ENCODE data around the gene SYNJ2. TPM values are rescaled to one million over a fixed set of nuclear protein-coding genes. Genes with fewer than 3 reads are reported as not detected.

The SYNJ2 gene
- total and polyA plus RNA-seq, 2 donors (not counting 3 experiments of a cell fraction or from before 2014, with no cell fraction given), result 35.1 to 78.2 TPM

DNA sequence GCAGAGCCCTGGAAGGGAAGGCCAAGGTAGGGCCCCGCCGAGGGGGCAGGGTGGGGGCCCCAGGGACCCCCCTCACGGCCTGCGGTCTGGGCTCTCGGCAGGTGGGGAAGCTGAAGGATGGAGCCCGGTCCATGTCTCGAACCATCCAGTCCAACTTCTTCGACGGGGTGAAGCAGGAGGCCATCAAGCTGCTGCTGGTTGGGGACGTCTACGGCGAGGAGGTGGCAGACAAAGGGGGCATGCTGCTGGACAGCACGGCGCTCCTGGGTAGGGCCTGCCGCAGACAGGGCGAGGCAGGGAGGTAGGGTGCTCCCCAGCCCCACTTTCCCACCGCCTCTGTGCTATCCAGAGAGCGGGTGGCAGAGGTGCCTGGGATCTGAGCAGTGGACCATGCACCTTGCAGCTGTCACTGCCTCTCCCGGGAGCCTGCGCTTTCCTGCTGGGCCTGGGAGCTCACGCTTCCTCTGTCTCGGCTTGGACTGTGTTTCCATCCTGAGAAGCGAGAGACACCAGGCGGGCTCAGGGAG is 83.1 kb downstream of the SYNJ2 start:
- FAIRE-seq (no peak), DNase-seq (ENCODE audit: low read depth, low spot score) (no peak)
- no peaks in the 10 kb centered on the region for H3K9me1 ChIP-seq (replicated peaks; ENCODE audit: control insufficient read depth, extremely low read depth, insufficient read depth, low read length)
- no peak overlapping the region for H3K9ac ChIP-seq (replicated peaks; ENCODE audit: extremely low read depth, insufficient read depth, low read length)
- no peak overlapping the region for H2AFZ ChIP-seq (ENCODE audit: low read depth, low read length)
- no peak for TF ChIP-seq JUN (IDR thresholded peaks at IDR 0.05; ENCODE audit: borderline replicate concordance, insufficient read depth, insufficient read length, low read depth)
- TF ChIP-seq, protein P1, sequence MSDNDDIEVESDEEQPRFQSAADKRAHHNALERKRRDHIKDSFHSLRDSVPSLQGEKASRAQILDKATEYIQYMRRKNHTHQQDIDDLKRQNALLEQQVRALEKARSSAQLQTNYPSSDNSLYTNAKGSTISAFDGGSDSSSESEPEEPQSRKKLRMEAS (IDR thresholded peaks at IDR 0.05; ENCODE audit: insufficient read depth, insufficient read length), result no peak
- TF ChIP-seq POLR2AphosphoS5 (IDR thresholded peaks at IDR 0.05; ENCODE audit: insufficient read depth, low read depth, low read length), result no peak
- no peak for TF ChIP-seq CTCF (IDR thresholded peaks at IDR 0.05; ENCODE audit: extremely low read depth in 1 of 2, insufficient read depth in 1 of 2, low read depth in 1 of 2, low read length in 2 of 2)
- TF ChIP-seq POLR2A (IDR thresholded peaks at IDR 0.05; ENCODE audit: low read depth, low read length), result no peak
- no peak for TF ChIP-seq GATA2 (IDR thresholded peaks at IDR 0.05; ENCODE audit: insufficient read depth, insufficient read length, low read depth, low read length)
- no peak for TF ChIP-seq FOS (IDR thresholded peaks at IDR 0.05; ENCODE audit: borderline replicate concordance, insufficient read depth, low read length)
- TF ChIP-seq EZH2 (IDR thresholded peaks at IDR 0.05; ENCODE audit: borderline replicate concordance, low read depth, low read length, severe bottlenecking), result no peak
- no peak for TF ChIP-seq MYC (IDR thresholded peaks at IDR 0.05; ENCODE audit: low read depth, low read length)
- H3K36me3 ChIP-seq (ENCODE audit: control insufficient read depth in 2 of 2, extremely low read depth in 1 of 2, insufficient read depth in 2 of 2, low read length in 2 of 2), result peaks cover 4 to 35% of the 10 kb centered on the region in 2 experiments
- no TSS peak for BruUV-seq (replicated peaks)
- H3K27ac ChIP-seq (ENCODE audit: insufficient read depth, low read depth, low read length), result no peak overlapping the region
- no peaks in the 10 kb centered on the region for H4K20me1 ChIP-seq (replicated peaks; ENCODE audit: control insufficient read depth, extremely low read depth, insufficient read depth, low read length)
- POLR2A ChIA-PET, result no interaction called here
- dilution Hi-C loops (cut with MboI; ENCODE audit: extremely low pct_ligation_motif_present, low sequenced_read_pairs), result no loop called here
- CTCF ChIA-PET, result interaction anchor here (1.2 kb wide), 1 partner anchor 24 kb away, joined by 3 read pairs; no protein-coding TSS in a partner anchor
- peaks cover 48% of the 10 kb centered on the region for H3K4me1 ChIP-seq (ENCODE audit: control insufficient read depth, extremely low read depth, insufficient read depth, low read length)
- no peaks in the 10 kb centered on the region for H3K9me3 ChIP-seq (replicated peaks; ENCODE audit: control insufficient read depth, insufficient read depth, low read length)
- no peaks in the 10 kb centered on the region for H3K79me2 ChIP-seq (ENCODE audit: control insufficient read depth, insufficient read depth, low read length)
- H3K4me3 ChIP-seq (replicated peaks in 1 of 3; ENCODE audit: insufficient read depth in 1 of 3, low read depth in 1 of 3, low read length in 3 of 3), result no peak overlapping the region
- no peak overlapping the region for H3K4me2 ChIP-seq (ENCODE audit: insufficient read depth, low read length)
- intact Hi-C loops (cut with micrococcal nuclease), result loop anchor here (5.0 to 10.0 kb wide), 2 partner anchors 242 to 750 kb away; partner anchors contain the start of gene SNX9
- no peaks in the 10 kb centered on the region for H3K27me3 ChIP-seq (ENCODE audit: control insufficient read depth in 2 of 2, insufficient read depth in 2 of 2, low read length in 2 of 2)
